ENCODE measurements around the gene B3GNT9.
A peak's percentile ranks its signal among the peaks of the same experiment; 100 is the strongest.

Gene B3GNT9

DNA sequence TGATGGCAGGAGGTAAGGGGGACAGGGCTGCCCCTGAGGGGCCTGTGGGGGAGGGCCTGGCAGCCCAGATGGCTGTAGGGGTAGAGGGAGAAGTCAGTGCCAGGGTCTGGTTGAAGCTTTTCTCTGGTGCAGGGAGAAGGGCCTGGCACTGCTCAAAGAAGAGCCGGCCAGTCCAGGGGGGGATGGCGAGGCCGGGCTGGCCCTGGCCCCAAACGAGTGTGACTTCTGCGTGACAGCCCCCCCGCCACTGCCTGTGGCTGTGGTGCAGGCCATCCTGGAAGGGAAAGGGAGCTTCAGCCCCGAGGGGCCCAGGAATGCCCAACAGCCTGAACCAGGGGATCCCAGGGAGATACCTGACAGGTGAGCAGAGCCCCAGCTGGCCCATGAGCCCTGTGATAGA lies 16.8 kb upstream of the B3GNT9 start:
- DNase-seq (ENCODE audit: low read depth) = no peak

DNA sequence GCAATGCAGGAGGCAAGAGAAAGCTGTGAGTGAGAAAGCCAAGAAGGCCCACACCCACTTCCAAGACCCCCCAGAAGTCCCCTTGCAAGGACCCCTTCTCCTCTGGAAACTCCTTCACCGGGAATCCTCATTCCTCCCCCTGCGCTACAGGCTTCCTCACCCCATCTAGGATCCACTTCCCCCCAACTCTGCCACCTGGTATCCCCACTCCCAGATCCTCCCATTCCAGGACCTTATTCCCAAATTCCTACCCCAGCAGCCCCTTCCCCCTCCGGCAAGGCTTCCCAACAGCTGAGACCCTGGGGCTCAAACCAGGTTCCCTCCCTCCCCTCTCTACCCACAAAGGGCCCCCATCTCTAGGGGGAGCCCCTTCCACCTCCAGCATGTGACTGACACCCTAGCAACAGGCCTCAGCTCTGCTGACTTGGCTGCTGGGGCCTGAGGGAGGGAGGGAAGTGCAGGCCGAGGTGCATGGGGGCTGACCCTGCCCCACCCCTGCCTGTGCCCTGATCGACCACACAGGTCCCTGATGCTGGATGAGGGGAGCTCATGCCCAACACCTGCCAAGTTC lies 15.9 kb upstream of the B3GNT9 start:
- DNase-seq (ENCODE audit: low read depth) = no peak

DNA sequence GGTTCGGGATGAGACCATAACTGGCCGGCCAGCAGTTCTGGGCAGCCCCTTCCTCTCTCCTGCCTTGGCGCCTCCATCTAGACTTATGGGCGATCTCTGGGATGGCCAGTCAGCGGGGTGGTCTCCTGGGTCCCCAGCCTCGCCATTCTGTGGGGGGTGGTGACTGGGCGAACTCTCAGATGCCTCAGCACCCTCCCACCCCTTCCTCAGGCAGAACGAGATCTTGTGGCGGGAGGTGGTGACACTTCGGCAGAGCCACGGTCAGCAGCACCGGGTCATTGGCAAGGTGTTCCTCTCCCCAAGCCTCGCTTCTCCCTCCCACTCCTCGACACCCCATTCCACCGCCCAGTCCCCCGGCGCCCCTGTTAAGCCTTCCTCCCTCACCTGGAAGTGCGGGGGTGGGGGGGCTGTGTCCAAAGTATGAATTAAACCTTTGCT lies 15.3 kb upstream of the B3GNT9 start:
- DNase-seq (ENCODE audit: low read depth) = no peak

DNA sequence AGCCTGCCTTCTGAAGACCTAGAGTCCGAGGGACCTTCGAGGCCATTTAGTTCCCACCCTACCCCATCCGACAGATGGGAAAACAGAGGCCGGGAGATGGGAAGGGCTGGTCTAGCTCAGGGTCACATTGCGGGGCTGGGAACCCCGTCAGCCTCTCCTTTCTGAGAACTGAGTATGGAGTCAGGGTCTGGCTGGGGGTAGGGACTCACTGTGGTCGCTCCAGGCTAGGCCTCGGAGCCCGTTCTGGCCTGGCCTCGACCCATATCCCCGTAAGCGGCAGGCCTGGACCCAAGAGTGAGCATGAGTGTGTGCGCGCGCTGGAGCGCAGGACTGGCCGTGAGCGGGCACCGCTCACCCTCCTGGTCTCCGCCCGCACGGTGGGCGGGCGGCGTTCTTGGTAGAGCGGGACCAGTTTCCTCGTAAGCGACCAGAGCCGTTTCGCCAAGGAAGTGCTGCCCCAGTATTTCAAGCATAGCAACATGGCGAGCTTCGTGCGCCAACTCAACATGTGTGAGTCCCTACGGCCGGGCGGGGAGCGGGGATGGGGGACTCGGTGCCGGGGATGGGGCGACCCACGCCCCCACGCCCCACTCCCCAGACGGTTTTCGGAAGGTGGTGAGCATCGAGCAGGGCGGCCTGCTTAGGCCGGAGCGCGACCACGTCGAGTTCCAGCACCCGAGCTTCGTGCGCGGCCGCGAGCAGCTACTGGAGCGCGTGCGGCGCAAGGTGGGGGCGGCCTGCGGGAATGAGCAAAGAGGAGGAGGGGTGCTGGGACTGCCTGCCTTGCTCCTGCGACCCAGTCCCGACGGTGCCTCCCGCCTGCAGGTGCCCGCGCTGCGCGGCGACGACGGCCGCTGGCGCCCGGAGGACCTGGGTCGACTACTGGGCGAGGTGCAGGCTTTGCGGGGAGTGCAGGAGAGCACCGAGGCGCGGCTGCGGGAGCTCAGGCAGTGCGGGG lies 14.6 kb upstream of the B3GNT9 start:
- no peak for DNase-seq (ENCODE audit: low read depth)

DNA sequence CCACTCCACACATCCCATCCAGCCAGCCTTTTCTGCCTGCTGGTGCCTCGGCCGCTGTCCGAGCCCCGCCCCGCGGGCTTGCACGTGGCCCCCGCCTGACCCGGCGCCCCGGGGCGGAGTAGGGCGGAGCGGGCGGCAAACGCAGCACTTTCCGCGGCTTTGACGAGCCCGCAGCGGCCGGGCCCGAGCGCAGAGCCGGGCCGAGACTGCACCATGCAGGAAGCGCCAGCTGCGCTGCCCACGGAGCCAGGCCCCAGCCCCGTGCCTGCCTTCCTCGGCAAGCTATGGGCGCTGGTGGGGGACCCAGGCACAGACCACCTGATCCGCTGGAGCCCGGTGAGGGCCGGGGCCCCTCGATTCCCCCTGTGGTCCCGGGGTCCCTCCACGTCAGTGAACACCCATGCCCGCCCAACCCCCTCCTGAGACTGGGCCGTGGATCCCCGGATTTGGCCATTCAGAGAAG lies 13.8 kb upstream of the B3GNT9 start, which contains the start of gene HSF4:
Gene HSF4, plus strand, starts transcription at position 147 of the 463 bp plus-strand sequence. Its CDS starts 67 bp downstream, at position 214.
- no peak for DNase-seq (ENCODE audit: low read depth)

DNA sequence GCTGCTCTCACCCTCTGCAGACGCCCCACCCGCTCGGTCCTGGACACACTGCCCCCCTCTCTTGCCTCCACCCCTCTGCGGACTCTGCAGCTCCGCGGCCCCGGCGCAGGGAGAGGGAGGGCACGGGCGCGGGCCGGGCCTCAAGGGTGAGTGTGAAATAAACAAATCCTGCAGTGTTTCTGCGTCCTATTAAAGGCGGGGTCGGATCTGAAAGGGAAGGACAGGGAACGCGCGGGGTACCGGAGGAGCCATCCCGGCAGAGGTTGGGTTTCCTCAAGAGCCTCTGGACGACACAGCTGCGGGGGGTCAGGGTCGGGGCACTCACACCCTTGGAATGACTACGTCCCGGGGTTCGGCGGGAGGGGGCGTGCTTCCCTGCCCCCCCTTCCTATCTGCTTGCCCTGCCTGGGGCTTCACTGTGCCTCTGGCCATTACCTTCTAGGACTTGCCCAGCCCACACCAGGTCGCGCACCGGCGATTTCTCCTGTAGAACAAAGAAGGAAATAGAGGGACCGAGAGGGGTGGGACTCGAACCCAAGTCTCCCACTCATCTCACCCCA lies 13.3 kb upstream of the B3GNT9 start:
- DNase-seq (ENCODE audit: low read depth) = no peak

DNA sequence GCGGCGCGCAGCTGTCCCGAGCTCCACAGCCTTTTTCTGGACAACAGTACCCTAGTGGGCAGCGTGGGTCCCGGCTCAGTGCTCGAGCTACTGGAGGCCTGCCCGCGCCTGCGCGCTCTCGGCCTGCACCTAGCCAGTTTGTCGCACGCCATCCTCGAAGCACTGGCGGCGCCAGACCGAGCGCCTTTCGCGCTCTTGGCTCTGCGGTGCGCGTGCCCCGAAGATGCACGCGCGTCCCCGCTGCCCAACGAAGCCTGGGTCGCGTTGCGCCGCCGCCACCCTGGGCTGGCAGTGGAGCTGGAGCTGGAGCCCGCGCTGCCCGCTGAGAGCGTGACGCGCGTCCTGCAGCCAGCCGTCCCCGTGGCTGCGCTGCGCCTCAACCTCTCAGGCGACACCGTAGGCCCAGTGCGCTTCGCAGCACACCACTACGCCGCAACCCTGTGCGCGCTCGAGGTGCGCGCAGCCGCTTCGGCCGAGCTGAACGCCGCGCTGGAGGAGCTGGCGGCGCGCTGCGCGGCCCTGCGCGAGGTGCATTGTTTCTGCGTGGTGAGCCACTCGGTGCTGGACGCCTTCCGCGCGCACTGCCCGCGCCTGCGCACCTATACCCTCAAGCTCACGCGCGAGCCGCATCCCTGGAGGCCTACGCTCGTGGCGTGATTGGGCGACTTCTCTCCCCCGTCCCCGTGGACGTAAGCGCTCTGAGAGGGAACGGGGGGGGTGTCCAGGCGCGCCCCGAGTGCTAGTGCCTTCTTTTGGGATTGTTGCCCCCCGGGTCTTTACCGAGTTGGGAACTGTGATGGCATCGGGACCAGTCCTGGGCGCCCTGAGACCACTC lies 12.6 kb upstream of the B3GNT9 start:
- no peak for DNase-seq (ENCODE audit: low read depth)

DNA sequence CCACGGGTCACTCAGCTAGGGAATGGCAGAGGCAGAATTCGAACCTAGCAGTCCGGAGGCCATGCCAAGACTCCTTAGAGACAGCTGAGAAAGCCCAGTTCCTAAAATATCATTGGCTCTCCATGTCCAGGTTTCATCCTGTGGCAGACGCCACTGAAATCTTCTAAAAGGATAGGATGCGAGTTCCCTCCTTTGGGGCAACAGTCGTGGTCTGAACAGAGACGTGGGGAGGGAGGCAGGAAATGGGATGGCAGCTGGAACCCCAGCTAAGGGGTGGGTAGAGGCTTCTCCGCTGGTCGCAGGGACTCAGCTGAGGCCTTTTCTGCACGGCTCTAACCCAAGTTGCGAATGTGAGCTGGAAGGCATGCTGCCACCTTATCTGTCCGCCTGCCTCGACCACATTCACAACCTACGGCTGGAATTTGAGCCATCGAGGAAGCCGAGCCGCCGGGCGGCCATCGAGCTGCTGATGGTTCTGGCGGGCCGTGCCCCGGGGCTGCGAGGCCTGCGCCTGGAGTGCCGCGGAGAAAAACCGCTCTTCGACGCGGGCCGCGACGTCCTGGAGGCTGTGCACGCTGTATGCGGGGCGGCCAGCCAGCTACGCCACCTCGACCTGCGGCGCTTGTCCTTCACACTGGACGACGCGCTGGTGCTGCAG lies 11.8 kb upstream of the B3GNT9 start:
- DNase-seq (ENCODE audit: low read depth) = no peak

DNA sequence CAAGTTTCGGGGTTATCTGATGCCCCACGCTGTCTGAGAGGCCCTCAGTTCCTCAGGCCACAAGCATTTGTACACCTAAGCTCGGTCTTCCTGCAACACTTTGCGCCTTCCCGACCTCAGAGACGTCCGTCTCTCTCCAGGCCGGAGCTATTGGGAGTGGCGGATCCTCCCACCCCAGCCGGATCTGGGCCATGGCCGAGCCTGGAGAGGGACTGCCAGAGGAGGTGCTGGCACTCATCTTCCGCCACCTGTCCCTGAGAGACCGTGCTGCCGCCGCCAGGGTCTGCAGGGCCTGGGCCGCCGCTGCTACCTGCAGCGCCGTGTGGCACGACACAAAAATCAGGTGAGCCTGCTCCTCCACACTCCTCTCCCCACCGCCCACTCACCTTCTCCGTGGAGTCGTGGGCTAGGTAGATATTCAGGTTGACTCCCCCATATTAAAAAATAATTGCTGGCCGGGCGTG lies 10.8 kb upstream of the B3GNT9 start:
- no peak for DNase-seq (ENCODE audit: low read depth)

DNA sequence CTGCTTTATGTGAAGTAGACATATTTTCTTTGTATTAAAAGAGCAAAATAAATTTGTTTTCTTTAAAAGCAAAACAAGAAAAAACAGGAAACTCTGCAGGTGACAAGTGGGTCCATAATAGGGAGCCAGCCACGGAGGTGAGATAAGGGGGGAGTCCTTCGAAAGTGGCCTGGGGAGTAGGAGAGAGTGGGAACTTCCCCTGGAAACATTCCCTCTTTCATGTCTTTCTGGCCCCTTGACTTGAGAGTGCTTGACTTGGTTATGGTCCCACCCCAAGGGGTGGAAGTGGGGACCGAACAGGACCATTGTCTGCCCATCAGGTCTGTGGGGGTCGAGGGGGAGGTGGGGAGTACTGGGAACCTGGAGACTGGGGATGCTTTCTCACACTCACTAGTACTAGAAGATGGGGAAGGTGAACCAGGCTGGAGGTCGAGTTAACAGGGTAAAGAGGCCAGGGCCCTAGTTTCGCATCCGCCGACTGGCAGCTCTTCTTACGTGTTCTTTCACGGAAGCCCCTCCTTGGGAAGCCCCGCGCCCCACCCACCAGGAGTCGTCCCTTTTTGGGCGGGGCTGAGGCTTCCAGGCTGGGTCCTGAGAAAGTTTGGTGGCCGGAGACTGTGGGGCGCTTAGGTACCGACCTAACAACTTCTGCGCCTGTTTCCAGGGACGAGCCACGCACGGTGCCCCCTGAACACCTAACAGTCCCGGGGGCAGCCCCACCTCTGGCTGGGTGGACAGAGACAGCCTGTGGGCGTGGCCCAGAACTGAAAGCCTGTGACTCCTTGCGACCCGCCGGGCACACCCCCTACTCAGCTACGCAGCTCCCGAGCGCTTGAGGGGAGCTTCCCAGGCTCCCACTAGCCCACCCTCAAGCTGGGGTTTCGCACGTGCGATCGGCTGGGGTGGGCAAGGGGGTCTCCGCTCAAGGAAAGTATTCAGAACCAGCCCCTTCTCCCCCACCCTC lies 8.1 kb upstream of the B3GNT9 start:
- DNase-seq (ENCODE audit: low read depth) = peak; percentile 62

DNA sequence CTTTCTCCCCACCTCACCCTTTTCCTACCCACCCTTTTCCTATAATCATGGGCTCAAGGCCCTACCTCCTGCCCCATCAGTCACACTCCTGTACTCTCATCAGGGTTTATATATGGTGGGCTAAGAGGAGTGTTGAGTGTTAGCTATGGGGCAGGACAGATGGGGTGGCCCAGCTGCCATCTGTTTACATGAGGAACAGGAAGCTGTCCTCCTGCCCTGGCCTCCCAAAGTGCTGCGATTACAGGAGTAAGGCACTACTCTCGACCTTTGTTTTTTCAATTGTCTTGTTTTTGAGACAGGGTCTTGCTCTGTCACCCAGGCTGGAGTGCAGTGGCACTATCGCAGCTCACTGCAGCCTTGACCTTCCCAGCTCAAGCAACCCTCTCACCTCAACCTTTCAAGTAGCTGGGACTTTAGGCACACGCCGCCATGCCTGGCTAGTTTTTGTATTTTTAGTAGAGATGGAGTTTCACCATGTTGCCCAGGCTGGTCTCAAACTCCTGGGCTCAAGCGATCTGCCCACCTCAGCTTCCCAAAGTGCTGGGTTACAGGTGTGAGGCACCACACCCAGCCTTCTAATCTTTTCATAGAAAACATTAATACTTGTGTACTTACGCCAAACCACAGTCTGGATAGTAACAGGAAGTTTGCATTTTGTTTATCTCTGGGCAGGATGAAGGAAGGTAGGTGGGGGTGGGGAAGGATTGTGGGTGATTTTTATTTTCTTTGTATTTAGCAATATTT lies 7.3 kb upstream of the B3GNT9 start:
- DNase-seq (ENCODE audit: low read depth) = no peak

DNA sequence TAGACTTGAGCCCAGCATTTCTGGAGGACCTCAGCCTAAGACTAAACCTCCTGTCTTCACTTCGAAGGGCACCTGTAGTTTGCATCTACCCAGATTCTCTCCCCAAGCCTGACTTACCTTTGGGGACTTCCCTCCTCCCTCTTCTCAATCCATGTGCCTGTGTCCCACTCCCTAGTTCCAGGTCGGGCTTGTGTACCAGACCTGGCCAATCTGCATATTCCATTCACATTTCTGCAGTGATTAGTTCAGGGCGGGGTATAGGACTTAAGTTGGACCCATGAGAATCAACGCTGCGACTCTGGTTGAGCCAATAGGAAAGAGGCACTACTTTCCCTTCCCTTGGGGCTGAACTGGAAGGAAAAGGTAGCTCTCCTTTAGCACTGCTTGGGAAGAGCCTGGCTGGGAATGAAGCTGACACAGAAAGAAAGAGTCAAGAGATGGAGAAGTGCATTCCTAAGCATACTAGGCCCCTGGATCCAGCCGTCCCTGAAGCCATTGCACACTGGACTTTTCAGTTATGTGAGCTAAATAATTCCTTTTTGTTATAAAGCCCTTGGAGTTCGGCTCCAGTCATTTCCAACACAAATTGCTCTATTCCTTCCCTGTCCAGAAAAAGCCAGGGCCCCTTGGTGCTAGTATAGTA lies 6.4 kb upstream of the B3GNT9 start:
- DNase-seq (ENCODE audit: low read depth) = no peak

DNA sequence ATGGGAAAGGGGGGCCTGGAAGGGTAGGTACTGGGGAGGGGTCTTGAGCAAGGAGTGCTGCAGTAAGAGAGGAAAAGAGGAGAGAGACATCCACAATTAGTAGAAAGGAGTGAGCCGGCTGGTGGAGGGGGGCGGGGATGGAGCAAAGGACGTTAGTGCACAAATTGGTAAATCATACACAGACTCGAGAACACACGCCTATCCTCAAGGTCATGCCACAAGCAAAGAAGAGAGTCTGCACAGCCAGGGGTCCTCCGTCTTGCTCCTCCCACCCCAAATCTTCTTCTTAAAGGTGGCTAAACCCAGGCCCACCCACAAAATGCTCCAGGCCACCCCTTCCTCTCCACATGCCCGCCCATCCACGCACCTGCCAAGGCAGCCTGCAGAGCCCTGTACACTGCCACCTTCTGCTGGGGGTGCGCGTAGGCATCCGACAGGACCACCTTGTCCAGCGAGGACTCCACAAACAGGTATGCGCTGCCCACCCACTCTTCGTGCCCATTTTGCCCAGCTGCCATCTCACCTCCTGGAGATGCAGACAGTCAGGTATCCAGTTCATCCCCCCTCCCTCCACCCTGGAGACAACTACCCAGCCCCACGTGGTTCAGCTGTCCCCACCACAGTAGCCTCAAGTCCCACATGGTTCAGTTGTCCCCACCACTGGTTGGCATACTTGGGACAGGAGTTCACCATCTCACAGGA lies 5.5 kb upstream of the B3GNT9 start:
- DNase-seq (ENCODE audit: low read depth) = no peak

DNA sequence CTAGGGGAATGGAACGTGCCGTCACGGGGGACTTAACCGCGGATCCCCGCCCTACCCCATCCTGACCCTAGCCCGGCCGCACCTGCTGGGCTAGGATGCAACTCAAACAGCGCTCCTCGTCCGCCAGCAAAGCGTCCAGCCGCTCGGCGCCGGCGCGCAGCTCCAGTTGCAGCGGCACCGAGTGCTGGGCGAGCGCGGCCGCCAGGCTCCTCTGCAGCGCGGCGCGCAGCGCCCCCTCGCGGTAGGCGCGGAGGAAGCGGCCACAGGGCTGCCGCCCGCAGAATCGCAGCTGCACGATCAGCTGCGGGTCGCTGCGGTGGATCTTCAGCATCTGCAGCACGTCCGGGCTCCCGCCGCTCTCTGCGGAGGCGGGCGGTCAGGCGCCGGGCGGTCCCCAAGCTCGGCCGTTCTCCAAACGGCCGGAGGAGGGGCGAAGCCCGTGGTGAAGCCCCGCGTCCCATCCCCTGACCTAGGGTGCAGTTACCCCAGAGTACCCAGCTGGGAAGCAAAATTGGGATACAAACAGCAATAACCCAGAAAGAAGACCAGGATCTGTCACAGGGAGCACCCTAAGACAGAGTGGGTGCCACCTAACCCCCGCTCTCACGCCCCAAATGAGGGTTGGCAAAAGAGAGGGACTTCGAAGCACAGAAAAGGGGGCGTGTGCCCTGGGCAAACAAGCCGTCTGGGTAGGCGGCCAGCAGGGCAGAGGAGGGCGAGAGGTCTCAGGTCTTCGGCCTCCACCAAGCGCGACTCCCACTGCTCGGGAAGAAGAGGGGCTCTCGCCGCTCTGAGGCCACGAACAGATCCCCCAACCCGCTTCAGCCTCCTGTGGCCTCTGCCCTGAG lies 4.7 kb upstream of the B3GNT9 start:
- peak; percentile 66 for DNase-seq (ENCODE audit: low read depth)

DNA sequence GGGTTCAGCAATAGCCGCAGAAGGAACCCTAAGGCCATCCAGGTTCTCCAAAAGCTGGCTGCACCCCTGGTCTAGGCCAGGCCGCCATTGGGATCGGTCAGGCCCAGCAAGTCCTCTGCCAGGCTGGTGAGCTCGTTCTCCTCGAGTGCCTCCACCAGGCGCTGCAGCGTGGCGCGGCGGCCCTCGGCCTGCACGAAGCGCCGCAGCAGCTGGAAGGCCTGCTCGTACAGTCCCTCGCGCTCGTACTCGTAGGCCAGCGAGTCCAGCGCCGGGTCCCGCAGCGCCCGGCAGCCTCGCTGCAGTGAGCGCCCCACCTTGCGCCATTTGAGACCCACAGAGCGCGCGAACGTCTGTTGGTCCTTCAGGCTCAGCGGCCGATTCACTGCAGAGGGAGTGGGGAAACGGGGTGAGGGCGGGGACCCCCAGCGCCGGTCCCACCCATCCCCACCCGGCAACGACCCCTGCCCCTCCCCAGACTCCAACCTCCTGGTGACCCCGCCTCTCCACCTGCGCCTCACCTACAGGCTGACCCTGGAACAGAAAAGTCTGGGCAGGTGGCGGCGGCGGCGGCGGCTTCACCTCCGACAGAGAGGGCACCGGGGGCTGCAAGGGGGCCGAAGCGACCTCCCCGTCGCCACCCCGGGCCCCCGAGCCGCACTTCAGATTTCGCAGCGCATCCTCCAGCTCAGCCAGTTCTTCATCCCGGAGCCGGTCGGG lies 3.9 kb upstream of the B3GNT9 start:
- no peak for DNase-seq (ENCODE audit: low read depth)

DNA sequence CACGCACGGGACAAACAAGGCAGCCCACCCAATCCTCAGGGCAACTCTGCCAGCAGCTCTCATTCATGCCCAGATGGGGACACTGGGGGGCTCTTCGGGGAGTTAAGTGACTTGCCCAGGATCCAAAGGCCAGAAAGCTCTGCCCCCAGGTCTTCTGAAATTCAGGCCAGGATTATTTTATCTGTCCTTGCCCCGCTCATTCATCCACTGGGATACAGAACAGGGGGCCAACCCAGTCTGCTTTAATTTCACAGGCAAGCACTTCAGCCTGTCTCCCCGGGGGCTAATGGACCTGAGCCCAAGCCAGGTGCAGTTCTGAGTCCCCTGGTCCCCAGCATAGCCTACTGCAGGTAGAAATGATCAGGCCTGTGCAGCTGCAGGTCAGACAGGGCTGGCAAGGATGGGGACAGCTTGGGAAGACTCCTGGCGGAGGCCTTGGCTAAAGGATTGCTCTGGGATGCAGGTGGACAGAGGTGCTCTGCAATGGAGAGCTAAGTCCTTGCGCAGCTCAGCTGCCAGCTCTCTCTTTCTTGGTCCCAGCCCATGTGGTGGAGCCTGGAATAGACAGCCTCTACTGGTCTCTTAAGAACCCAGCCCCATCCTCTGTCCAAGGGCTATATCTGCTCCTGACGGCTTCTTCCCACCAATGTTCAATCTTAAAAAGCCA lies 766 bp upstream of the B3GNT9 start:
- no peak for DNase-seq (ENCODE audit: low read depth)
